ENCODE data around the gene RAMP1.

GRCh38 chr2:237915576-237915975 is 56.2 kb downstream of the RAMP1 start:
- no peak for TF ChIP-seq CTCF (IDR thresholded peaks at IDR 0.05; ENCODE audit: poor library complexity)
- no peak for TF ChIP-seq EZH2 (IDR thresholded peaks at IDR 0.05; ENCODE audit: borderline replicate concordance)
- no peak for TF ChIP-seq EZH2phosphoT487 (IDR thresholded peaks at IDR 0.05; ENCODE audit: low read depth, severe bottlenecking, unreplicated experiment)

All from hepatocyte (in vitro differentiated cells).